GM18517 (cell line): ENCODE measurements around the gene CD63.

Experiments used
- ATAC-seq: cut with Tn5 transposase; IDR thresholded peaks from one replicate; pipeline ENCODE4 v1.9.1; 2021; ENCODE audit warnings: mild to moderate bottlenecking, moderate library complexity; ENCODE audit not compliant: unreplicated experiment

CD63 gene

DNA sequence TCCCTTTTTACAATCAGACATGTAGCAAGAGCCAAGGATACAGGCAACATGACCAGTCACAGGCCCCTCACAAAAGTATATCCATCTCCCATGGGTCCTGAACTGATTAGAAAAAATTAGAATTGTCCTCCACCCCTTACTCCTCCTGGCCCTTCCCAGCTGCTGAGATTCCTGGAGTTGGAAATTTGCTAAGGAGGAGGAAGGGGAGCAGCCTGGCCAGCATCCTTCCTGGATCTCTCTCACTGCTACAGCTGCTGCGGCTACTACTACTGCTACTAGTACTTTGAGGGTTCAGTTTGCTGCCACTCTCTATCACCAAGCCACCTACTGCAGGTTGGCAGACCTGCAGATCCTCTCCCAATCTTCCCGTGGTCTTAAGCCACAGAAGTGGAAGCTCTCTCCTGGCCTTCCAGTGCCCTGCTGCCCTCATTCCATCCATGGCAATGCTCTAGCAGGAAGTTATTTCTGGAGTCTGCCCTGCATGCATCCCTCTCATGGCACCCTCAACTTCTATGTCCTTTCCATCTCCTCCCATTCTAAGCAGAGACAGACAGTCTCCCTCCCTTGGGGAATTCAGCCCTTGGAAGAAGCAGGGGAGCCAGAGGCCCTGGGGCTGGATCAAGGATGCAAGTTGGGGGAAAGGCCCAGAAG is 22.1 kb downstream of the CD63 start:
- ATAC-seq, result no peak

DNA sequence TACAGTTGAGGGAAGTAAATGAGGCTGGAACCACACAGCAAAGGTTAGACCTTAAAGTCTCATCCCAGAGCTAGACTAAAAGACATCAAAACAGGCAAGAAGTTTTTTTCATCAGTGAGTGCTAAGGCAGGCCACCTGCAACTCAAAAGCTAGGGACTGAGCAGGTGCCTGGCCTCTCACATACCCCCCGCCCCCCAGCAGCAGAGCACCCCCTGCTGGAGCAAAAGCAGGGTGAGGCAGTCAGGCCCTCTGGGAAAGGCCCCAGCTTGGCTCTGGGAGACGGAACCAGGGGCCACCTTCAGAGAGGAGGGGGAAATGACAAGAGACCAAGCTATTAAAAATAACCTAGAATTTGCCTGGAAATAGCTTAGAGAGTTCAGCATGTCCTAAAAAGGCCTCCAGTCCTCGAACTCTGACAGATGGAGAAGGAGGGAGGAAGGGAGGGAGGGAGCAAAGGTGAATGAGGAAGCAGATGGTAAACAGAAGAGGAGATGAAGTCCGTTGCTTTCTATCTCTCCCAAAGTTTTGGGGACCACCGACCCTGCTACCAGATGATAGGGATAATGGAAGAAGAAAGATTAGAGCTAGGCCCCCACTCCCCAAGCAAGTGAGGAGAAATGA is 22.9 kb downstream of the CD63 start:
- ATAC-seq, result no peak

DNA sequence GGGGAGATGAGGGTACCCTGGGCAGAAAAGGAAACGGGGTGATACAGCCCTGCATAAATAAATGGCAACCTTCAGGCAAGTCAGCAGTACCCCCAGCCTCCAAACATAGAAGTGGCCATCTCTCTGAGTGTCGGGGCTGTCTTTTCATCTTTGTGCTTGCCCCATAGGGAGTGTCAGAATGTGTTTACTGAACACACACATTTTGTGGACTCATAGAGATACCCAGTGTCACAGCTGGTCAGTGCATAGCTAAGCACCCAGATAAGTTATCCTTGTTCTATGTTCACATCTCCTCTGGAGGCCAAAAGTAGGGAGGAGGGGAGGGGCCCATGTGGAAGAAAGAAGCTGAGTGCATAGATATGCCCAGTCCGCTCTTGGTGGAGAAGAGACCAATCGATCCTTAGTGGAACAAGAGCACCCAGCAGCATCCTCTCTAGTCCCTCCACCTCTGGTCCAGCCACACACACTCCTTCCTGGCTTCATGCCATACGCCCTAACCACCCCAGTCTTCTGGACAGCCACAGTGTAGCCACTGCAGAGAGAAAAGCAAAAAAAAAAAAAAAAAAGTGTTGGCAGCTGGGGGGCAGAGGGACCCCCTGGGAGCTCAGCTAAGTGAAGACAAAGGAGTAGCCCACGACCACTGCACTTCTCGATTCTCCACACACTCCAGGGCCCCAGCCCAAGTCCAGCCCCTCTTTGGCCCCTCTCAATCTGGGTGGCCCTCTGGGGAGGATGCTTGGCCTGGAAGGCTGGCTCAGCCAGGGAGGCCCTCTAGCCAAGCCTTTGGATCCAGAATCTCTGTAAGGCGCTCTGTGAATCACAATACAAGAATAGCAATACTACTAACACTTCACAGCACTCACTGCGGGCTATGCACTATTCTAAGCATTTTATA is 23.7 kb downstream of the CD63 start:
- no peak for ATAC-seq

DNA sequence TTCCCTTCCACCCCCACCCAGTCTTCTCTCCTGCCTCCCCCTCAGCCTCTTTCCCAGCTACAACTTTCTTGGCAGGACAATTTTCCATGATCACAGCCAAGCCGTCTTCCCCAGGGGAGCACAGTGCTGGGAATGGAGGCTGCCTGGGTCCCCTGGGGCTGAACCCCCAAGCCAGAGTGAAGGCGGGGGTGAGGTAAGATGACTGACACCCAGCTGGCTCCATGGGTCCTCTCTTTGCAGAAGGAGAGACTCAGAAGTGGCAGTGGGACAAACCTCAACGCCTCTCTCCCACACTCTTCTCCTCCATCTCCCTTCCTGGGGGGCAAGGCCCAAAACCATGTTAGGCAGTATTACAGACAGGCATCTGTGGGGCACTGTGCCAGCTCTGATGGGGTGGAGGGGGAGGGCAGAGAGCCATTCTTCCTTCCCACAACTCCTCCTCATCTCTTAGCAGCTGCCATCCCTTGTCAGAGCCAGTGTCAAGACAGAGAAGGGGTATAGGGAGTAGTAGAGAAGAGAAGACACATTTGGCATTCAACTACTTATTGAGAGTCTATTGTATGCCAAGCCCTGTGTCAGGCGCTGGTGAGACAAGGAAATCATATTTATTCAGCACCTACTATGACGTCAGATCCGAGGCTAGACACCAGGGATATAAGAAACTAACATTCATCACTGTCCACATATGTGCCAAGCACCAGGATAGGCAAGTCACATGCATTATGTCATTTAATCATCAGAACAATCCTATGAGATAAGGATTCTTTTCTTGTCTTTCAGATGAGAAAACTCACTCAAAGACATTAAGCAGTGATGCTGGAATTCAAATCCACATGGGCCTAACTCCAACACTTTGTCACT is 24.7 kb downstream of the CD63 start:
- ATAC-seq, result no peak

DNA sequence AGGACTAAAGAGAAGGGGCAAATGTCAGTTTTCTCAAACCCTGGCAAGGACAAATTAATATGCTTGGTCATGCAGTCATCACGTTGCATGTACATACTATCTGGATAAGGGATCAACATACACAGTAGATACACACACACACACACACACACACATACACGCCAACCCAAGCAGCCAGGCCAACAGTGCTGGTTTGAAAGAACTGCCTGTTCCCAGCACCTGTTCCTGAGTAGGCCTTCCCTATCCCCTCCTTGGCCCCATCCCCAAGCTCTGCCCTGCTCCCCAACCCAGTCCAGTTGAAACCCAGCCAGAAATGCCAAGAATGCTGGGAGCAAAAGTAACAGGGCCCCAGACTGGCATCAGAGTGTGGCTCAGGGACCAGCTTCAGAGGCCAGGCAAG is 25.5 kb downstream of the CD63 start:
- ATAC-seq, result no peak

DNA sequence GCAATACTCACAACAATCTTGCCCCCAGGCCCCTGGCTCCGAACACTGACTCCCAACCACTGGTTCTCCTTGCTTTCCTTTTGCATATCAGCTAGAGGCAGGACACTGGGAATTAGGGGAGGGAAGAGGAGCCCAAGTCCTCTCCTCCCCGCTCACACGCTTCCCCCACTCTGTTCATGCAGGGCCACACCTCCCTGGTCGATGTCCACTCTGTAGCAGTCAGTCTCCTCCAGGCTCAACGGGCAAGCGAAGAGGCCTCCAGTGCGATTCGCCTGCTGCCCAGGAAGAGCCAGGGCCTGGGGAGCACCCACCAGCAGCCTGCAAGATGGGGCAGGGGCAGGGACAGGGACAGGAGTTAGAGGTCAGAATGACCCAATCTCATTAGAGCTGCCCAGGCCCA is 25.9 kb downstream of the CD63 start:
- ATAC-seq, result no peak

DNA sequence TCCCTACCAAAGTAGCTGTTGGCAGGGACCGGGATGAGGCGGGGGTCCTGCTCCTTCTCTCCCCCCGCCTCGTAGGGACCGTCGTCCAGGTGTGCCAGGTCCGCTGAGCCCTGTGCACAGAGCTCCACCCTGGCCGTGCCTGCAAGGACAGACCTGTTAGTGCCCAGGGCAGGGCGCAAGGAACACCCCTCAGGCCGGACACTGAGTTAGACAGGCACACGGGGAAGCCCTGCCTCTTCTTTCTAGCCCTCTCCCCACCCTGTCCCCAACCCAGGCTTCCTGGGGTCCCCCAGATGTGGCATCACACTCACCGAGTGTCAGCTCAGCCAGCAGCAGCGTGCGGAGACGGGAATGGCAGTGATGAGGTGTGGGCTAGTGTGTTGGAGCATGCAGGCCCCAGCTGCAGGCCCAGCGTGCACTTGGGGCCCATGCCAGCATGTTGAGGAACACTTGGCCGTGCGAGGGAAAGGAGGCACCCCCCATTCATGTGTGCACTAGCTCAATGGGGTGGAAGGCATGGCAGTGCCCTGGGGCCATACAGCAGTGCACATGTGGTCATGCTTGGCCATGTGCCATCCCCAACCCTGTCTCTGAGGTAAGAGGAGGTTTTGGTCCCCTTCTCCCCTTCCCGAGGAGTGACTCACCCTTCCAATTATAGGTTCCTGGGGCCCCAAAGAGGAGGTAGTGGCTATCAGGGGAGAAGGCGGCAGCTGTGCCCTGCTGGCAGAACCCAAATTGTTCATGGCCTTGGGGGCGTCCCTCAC is 28.4 kb downstream of the CD63 start:
- ATAC-seq, result no peak

DNA sequence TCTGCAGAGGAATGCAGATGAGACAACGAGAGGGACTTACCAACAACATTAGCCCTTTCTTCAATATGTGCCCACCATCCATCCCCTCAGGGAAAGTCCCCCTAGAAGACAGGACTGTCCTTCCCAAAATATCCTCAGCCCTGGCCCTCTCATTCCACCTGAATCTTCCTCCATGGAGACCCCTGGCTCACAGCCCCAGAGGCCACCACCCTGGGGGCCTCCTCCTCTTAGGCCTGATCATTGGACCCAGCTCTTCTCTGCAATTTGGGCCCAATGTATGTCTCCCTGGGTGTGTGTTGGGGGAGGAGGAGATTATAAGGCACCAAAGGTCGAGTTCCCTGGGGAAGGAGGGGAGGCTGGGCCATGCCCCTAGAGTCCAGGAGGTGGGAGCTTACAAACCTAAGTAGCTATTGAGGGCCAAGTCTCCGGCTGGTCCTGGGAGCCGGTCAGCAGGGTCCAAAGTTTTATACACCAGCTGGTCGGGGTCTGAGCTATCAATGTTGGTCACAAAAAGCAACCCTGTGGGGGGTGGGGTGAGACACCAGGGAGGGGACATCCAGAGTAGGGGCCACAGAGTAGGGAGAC is 29.2 kb downstream of the CD63 start:
- no peak for ATAC-seq

DNA sequence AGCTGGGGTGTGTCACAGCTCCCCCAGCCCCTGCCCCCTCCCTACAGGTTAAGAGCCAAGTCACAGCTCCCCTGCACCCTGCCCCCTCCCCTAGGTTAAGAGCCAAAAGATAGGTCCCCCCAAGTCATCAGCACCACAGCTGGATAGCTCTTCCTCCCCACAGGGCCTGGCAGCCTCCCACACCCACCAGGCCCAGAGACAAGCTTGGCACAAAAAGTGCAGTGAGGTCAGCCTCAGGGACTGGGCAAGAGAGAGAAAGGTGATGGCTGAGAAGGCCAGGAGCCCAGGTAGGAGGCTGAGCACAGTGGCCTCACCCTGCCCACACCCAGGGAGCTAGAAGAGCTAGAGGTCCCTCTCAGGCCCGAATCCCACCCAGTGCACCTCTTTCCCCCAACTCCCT is 29.8 kb downstream of the CD63 start:
- no peak for ATAC-seq

DNA sequence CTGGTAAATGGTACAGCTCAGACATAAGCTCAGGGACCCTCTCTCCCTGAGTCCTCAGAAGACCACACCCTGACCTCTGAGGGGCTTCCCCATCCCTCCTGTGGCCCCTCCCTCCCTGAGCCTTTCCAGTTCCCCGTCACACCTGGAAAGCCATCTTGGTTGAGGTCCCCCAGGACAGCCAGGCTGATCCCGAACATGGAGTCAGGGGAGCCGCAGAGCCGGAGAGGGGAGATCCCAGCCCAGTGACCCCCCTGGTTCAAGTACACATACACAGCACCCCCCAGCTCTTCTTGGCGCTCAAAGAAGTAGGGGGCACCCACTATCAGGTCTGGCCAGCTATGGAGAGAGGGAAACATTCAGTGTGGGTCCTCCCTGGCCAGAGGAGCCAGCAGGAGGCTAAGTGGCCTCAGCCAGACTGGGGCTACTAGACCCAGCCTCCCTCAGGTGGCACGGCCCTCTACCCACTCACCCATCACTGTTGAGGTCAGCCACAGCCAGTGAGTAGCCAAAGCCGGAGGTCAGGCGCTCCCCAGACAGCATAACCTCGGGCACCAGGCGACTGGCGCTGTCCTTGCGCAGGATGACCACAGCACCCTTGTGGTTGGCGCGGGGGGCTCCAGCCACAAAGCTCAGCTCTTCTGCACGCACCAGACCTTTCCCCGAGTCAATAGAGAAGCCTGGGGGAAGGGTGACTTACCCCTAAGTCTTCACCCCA is 30.4 kb downstream of the CD63 start:
- ATAC-seq, result no peak

DNA sequence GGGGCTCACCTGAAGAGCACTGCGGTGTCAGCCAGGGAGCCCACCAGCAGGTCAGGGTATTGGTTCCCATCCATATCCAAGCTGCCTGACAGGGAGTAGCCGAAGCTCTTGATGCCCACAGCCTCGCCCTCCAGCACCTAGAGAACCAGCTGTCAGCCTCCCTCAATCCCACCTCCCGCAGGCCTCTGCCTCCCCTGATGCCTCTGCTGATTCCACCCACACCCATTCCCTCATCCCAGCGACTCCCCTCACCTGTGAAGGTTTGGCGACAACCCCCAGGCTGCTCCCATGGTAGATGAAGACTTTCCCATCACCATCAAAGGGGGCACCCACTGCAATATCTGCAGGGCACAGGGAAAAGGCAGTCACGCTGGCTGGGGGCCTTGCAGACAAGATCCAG is 31.1 kb downstream of the CD63 start:
- ATAC-seq, result no peak

DNA sequence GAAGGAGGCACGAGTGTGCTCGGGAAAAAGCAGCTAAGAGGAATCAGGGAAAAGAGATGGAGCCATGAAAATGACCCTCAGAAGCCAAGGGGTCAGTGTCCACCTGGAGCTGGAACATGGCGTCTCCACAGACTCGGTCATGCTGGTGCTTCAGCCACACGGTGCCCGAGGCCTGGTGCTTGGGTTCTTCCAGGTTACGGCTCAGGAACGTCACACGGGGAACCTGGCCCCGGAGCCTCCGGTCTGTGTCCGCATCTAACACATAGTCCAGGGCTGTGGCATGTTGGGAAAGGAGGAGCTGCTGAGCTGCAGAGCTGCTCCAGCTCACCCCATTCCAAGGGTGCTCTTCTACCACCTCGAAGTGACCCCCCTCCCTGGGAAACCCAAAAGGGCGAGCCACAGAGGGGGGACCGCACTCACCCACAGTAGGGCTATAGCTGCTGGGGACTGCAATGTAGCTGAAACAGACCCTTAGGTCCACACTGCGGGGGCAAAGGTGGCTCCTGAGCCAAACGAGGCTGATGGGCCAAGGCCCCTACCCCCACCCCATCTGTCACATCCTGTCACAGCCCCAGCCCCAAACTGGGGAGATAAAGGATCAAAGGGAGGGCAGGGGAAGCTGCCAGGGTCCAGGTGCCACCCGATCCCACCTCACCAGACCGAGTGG is 31.9 kb downstream of the CD63 start:
- no peak for ATAC-seq

DNA sequence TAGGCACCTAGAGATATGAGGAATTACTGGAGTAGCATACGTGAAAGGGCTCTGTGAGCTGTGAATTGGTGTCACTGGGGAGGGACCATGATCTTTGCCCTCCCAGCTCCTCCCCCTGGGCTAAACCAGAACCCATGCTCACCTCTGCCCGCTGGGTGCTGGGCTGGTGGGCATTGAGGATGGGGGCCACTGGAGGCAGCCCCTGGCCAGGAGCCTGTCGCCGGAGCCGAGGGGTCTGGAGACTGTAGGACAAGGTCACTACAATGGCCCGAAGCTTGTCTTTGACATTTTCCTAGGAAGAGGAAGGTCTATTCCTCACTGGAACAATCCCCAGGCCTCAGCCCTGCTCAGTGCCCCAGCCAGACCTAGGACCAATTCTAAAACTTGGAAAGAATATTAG is 32.7 kb downstream of the CD63 start:
- no peak for ATAC-seq

DNA sequence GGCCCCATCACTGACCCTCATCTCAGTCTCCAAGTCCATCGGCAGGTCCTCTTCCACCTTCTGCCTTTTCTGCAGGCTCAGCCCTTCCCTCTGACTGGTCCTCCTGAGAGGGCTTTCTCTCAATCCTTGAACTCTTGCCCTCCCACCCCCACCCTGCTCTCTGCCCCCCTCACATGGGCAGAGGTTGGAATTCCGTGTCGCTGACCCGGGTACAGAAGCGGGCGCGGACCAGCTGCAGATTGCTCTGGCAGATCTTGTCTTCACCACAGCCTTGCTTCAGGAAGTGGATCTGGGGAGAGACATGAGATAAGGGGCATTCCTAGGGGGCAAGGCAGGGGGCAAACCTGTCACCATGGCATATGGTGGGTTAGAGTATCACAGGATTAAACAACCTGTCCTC is 33.5 kb downstream of the CD63 start:
- no peak for ATAC-seq

DNA sequence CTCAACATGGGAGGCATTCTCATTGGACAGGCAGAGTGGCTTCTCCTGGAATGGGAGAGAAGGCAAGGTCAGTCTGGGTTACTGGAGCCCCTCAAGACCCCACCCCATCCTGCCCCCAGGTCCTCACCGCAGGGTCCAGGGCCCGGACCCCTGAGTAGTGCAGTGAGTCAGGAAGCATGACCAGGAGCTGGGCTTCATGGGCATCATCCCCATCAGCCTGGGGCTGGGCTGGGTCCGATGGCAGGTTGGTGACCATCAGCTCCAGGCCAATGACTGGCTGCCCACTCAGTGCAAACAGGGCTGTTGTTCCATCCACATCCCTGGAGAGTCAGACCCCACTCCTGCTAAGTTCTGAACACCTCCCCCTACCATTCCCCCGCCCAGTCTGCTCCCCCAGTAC is 34.2 kb downstream of the CD63 start:
- no peak for ATAC-seq

DNA sequence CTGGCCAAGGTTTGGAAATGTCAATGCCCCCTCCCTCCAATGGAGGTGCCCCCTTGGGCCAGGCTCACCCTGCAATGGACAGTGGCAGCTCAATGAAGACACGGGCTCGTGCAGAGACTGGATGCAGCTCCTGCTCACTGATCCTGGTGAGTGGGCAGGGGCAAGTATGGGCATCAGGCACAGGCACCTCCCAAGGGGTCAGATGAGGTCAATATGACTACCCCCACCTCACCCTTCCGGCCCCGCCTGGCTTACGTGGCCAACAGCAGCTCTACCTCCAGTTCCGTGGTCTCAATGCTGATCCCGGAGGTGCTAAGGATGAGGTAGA is 34.7 kb downstream of the CD63 start:
- ATAC-seq, result no peak

DNA sequence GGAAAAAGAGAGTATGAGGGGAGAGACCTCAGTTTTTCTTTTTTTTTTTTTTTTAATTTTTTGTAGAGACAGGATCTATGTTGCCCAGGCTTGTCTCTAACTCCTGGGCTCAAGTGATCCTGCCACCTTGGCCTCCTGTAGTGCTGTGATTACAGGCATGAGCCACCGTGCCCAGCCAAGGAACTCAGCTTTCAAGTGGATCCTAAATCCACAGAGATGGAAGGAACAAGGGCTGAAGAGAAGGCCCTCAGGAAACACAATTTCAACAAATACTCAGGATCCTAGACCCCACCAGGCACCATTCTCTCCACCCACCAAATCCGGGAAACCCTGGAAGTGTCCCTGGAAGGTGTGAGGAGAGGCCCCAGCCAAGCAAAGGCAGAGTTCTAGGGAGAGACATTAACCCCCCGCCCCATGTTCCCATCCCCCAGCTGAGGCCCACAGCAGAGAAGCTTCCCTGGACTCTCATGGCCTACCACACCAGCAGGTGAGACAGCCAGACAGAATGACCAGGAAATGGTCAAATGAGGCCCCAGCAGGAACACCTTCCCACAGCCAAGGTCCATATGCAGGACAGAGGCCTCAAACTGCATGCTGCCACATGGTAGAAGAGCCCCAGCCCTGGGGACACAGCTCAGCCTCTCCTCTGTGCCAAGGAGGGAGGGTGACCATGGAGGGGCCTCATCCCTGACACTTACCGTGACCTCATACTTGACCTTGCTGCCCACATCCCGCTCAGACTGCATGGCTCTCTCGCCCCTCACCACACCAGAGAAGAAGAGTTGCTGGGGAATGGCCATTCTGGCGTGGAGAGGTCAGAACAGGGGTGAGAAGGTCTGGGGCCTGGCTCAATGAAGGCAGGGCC is 35.3 kb downstream of the CD63 start:
- ATAC-seq, result no peak
